ENCODE results near the gene GBA3.

Gene GBA3

GRCh38 chr4:22802876-22803275 is 110.1 kb downstream of the GBA3 start:
- no peaks in the 10 kb centered on the region for H3K27me3 ChIP-seq
- no peak overlapping the region for H3K27ac ChIP-seq
- TF ChIP-seq Cebpa-rat (IDR thresholded peaks at IDR 0.05): no peak
- H4K20me1 ChIP-seq: no peaks in the 10 kb centered on the region
- no peak overlapping the region for H3K9ac ChIP-seq
- no peak overlapping the region for H3K4me3 ChIP-seq
- no peaks in the 10 kb centered on the region for H3K4me1 ChIP-seq
- H3K4me2 ChIP-seq: no peak overlapping the region
- no peaks in the 10 kb centered on the region for H3K9me3 ChIP-seq
- no peaks in the 10 kb centered on the region for H3K36me3 ChIP-seq

- Histone ChIP-seq H4K20me1 (no peaks in the 10 kb centered on the region), H3K36me3 (no peaks in the 10 kb centered on the region), H3K4me2 (no peak overlapping the region), H3K4me3 (no peak overlapping the region), H3K27me3 (no peaks in the 10 kb centered on the region), H3K27ac (no peak overlapping the region), H3K4me1 (no peaks in the 10 kb centered on the region), H3K9ac (no peak overlapping the region), H3K9me3 (no peaks in the 10 kb centered on the region)
- no peak for TF ChIP-seq Cebpa-rat (IDR thresholded peaks at IDR 0.05)
Observed at GRCh38 chr4:22803512-22803911, 110.8 kb downstream of the GBA3 start.

GRCh38 chr4:22814906-22815305 is 122.2 kb downstream of the GBA3 start:
- no peaks in the 10 kb centered on the region for H3K9me3 ChIP-seq
- H3K27ac ChIP-seq: no peak overlapping the region
- H3K9ac ChIP-seq: no peak overlapping the region
- no peak overlapping the region for H3K4me3 ChIP-seq
- no peaks in the 10 kb centered on the region for H3K36me3 ChIP-seq
- no peaks in the 10 kb centered on the region for H4K20me1 ChIP-seq
- H3K4me2 ChIP-seq: no peak overlapping the region
- no peaks in the 10 kb centered on the region for H3K4me1 ChIP-seq
- TF ChIP-seq Cebpa-rat (IDR thresholded peaks at IDR 0.05): no peak
- H3K27me3 ChIP-seq: no peaks in the 10 kb centered on the region

- Histone ChIP-seq H3K9ac (no peak overlapping the region), H3K4me1 (no peaks in the 10 kb centered on the region), H3K27ac (no peak overlapping the region), H3K36me3 (no peaks in the 10 kb centered on the region), H3K9me3 (no peaks in the 10 kb centered on the region), H3K27me3 (no peaks in the 10 kb centered on the region), H3K4me2 (no peak overlapping the region), H3K4me3 (no peak overlapping the region), H4K20me1 (no peaks in the 10 kb centered on the region)
- no peak for TF ChIP-seq Cebpa-rat (IDR thresholded peaks at IDR 0.05)
Observed at GRCh38 chr4:22824091-22824490, 131.4 kb downstream of the GBA3 start.

- no peaks in the 10 kb centered on the region for H3K9me3 ChIP-seq
- no peak overlapping the region for H3K27ac ChIP-seq
- H3K9ac ChIP-seq: no peak overlapping the region
- H3K36me3 ChIP-seq: no peaks in the 10 kb centered on the region
- no peak overlapping the region for H3K4me3 ChIP-seq
- no peaks in the 10 kb centered on the region for H3K27me3 ChIP-seq
- H4K20me1 ChIP-seq: no peaks in the 10 kb centered on the region
- H3K4me2 ChIP-seq: no peak overlapping the region
- no peaks in the 10 kb centered on the region for H3K4me1 ChIP-seq
- no peak for TF ChIP-seq Cebpa-rat (IDR thresholded peaks at IDR 0.05)
Observed at GRCh38 chr4:22842360-22843018, 149.8 kb downstream of the GBA3 start.

GRCh38 chr4:22848332-22848731 is 155.6 kb downstream of the GBA3 start:
- Histone ChIP-seq H3K4me3 (no peak overlapping the region), H3K27ac (no peak overlapping the region), H3K36me3 (no peaks in the 10 kb centered on the region), H3K4me2 (no peak overlapping the region), H3K9ac (no peak overlapping the region), H4K20me1 (no peaks in the 10 kb centered on the region), H3K4me1 (no peaks in the 10 kb centered on the region), H3K27me3 (no peaks in the 10 kb centered on the region), H3K9me3 (no peaks in the 10 kb centered on the region)
- TF ChIP-seq Cebpa-rat (IDR thresholded peaks at IDR 0.05): no peak

GRCh38 chr4:22850055-22850454 is 157.3 kb downstream of the GBA3 start:
- no peak overlapping the region for H3K9ac ChIP-seq
- no peak overlapping the region for H3K27ac ChIP-seq
- no peak for TF ChIP-seq Cebpa-rat (IDR thresholded peaks at IDR 0.05)
- H3K9me3 ChIP-seq: no peaks in the 10 kb centered on the region
- no peaks in the 10 kb centered on the region for H3K36me3 ChIP-seq
- no peak overlapping the region for H3K4me3 ChIP-seq
- H4K20me1 ChIP-seq: no peaks in the 10 kb centered on the region
- no peaks in the 10 kb centered on the region for H3K27me3 ChIP-seq
- no peak overlapping the region for H3K4me2 ChIP-seq
- H3K4me1 ChIP-seq: no peaks in the 10 kb centered on the region

GRCh38 chr4:22850630-22851029 is 157.9 kb downstream of the GBA3 start:
- no peak overlapping the region for H3K9ac ChIP-seq
- H3K9me3 ChIP-seq: no peaks in the 10 kb centered on the region
- no peaks in the 10 kb centered on the region for H3K4me1 ChIP-seq
- no peak overlapping the region for H3K27ac ChIP-seq
- no peak overlapping the region for H3K4me3 ChIP-seq
- H3K27me3 ChIP-seq: no peaks in the 10 kb centered on the region
- no peak for TF ChIP-seq Cebpa-rat (IDR thresholded peaks at IDR 0.05)
- no peak overlapping the region for H3K4me2 ChIP-seq
- no peaks in the 10 kb centered on the region for H3K36me3 ChIP-seq
- H4K20me1 ChIP-seq: no peaks in the 10 kb centered on the region

GRCh38 chr4:22857411-22857810 is 164.7 kb downstream of the GBA3 start:
- H3K36me3 ChIP-seq: no peaks in the 10 kb centered on the region
- no peaks in the 10 kb centered on the region for H3K27me3 ChIP-seq

GRCh38 chr4:22859318-22859717 is 166.6 kb downstream of the GBA3 start:
- Histone ChIP-seq H3K9me3 (no peaks in the 10 kb centered on the region), H4K20me1 (no peaks in the 10 kb centered on the region), H3K27me3 (no peaks in the 10 kb centered on the region), H3K27ac (no peak overlapping the region), H3K9ac (no peak overlapping the region), H3K4me3 (no peak overlapping the region), H3K4me1 (no peaks in the 10 kb centered on the region), H3K36me3 (no peaks in the 10 kb centered on the region), H3K4me2 (no peak overlapping the region)
- no peak for TF ChIP-seq Cebpa-rat (IDR thresholded peaks at IDR 0.05)

More at GRCh38 chr4:22857411-22857810, 164.7 kb downstream of the GBA3 start:
- no peaks in the 10 kb centered on the region for H3K9me3 ChIP-seq
- no peak for TF ChIP-seq Cebpa-rat (IDR thresholded peaks at IDR 0.05)
- H3K9ac ChIP-seq: no peak overlapping the region
- H3K4me3 ChIP-seq: no peak overlapping the region
- no peak overlapping the region for H3K4me2 ChIP-seq
- no peaks in the 10 kb centered on the region for H4K20me1 ChIP-seq
- no peak overlapping the region for H3K27ac ChIP-seq
- H3K4me1 ChIP-seq: no peaks in the 10 kb centered on the region

Data from BLaER1 (cell line).